SK-N-SH treated with all-trans-retinoic acid at 6 μM for 48 hours (cell line): ENCODE data around the gene PROC.

Experiments
- ATAC-seq: fragments of 200-7000 bp; cut with Tn5 transposase; 3 replicates; pipeline ENCODE4 v1.9.1; 2020; ENCODE audit warnings: mild to moderate bottlenecking, moderate library complexity
- ARNTL ChIP-seq: fragments of 450-650 bp; formaldehyde crosslinking; IDR thresholded peaks from 2 replicates; pipeline ENCODE4 v1.5.0; 2020; ENCODE audit warnings: low read depth, mild to moderate bottlenecking, moderate library complexity, borderline replicate concordance
- BACH2 ChIP-seq: fragments of 250-450 bp; sonication (Bioruptor Pico); IDR thresholded peaks from 2 replicates; pipeline ENCODE4 v1.9.0; 2021; ENCODE audit warnings: mild to moderate bottlenecking, borderline replicate concordance
- CREB5 ChIP-seq: fragments of 250-450 bp; sonication (Bioruptor Pico); IDR thresholded peaks from 2 replicates; pipeline ENCODE4 v1.5.1; 2020; ENCODE audit warnings: low read depth, mild to moderate bottlenecking, moderate library complexity
- CSRNP3 ChIP-seq: fragments of 250-450 bp; sonication (Bioruptor Pico); IDR thresholded peaks from 2 replicates; pipeline ENCODE4 v1.5.1; 2021; ENCODE audit warnings: mild to moderate bottlenecking, moderate library complexity
- ESRRG ChIP-seq: fragments of 250-450 bp; sonication (Bioruptor Pico); IDR thresholded peaks from 2 replicates; pipeline ENCODE4 v1.6.1; 2021; ENCODE audit warnings: mild to moderate bottlenecking
- GLIS3 ChIP-seq: fragments of 250-450 bp; sonication (Bioruptor Pico); IDR thresholded peaks from 2 replicates; pipeline ENCODE4 v1.5.0; 2020; ENCODE audit warnings: mild to moderate bottlenecking, moderate library complexity
- ISL1 ChIP-seq: fragments of 250-450 bp; sonication (Bioruptor Pico); IDR thresholded peaks from 2 replicates; pipeline ENCODE4 v2.1.2; 2022; ENCODE audit warnings: mild to moderate bottlenecking, moderate library complexity
- OSR1 ChIP-seq: fragments of 250-450 bp; sonication (Bioruptor Pico); IDR thresholded peaks from 2 replicates; pipeline ENCODE4 v1.8.0; 2022; ENCODE audit warnings: moderate library complexity, mild to moderate bottlenecking, inconsistent platforms
- POU6F1 ChIP-seq: fragments of 250-450 bp; sonication (Bioruptor Pico); IDR thresholded peaks from 2 replicates; pipeline ENCODE4 v1.8.0; 2021; ENCODE audit warnings: low read depth, mild to moderate bottlenecking, moderate library complexity, borderline replicate concordance
- PPARA ChIP-seq: fragments of 250-450 bp; sonication (Bioruptor Pico); IDR thresholded peaks from 2 replicates; pipeline ENCODE4 v1.5.0; 2020; ENCODE audit warnings: mild to moderate bottlenecking, borderline replicate concordance
- RARB ChIP-seq: fragments of 250-450 bp; sonication (Bioruptor Pico); IDR thresholded peaks from 2 replicates; pipeline ENCODE4 v1.8.0; 2021; ENCODE audit warnings: mild to moderate bottlenecking, moderate library complexity
- SNAI2 ChIP-seq: fragments of 250-450 bp; sonication (Bioruptor Pico); IDR thresholded peaks from 2 replicates; pipeline ENCODE4 v1.5.0; 2020; ENCODE audit warnings: mild to moderate bottlenecking, moderate library complexity
- TCF4 ChIP-seq: fragments of 250-450 bp; sonication (Bioruptor Pico); IDR thresholded peaks from 2 replicates; pipeline ENCODE4 v1.8.0; 2021; ENCODE audit warnings: mild to moderate bottlenecking, moderate library complexity, borderline replicate concordance
- TOX ChIP-seq: fragments of 250-450 bp; sonication (Bioruptor Pico); IDR thresholded peaks from 2 replicates; pipeline ENCODE4 v1.8.0; 2021; ENCODE audit warnings: mild to moderate bottlenecking, moderate library complexity, borderline replicate concordance
- TSHZ2 ChIP-seq: fragments of 250-450 bp; sonication (Bioruptor Pico); IDR thresholded peaks from 2 replicates; pipeline ENCODE4 v1.5.0; 2020; ENCODE audit warnings: mild to moderate bottlenecking, moderate library complexity
- ZC3H10 ChIP-seq: fragments of 250-450 bp; sonication (Bioruptor Pico); IDR thresholded peaks from 2 replicates; pipeline ENCODE4 v1.5.1; 2021; ENCODE audit warnings: mild to moderate bottlenecking, moderate library complexity
- ZFP3 ChIP-seq: fragments of 250-450 bp; sonication (Bioruptor Pico); IDR thresholded peaks from 2 replicates; pipeline ENCODE4 v1.5.0; 2020; ENCODE audit warnings: mild to moderate bottlenecking, moderate library complexity
- ZFP30 ChIP-seq: fragments of 450-650 bp; formaldehyde crosslinking; IDR thresholded peaks from 2 replicates; pipeline ENCODE4 v1.5.0; 2022; ENCODE audit warnings: mild to moderate bottlenecking, moderate library complexity
- ZNF565 ChIP-seq: fragments of 450-650 bp; formaldehyde crosslinking; conservative IDR thresholded peaks from 2 replicates; pipeline ENCODE4 v1.5.0; 2020; ENCODE audit warnings: low read depth, mild to moderate bottlenecking, moderate library complexity
- ZNF70 ChIP-seq: fragments of 450-650 bp; formaldehyde crosslinking; IDR thresholded peaks from 2 replicates; pipeline ENCODE4 v1.5.0; 2020; ENCODE audit warnings: mild to moderate bottlenecking, moderate library complexity
- ZNF8 ChIP-seq: fragments of 450-650 bp; formaldehyde crosslinking; IDR thresholded peaks from 2 replicates; pipeline ENCODE4 v1.5.0; 2020; ENCODE audit warnings: mild to moderate bottlenecking, moderate library complexity

PROC gene

GRCh38 chr2:127425540-127426490, 7.6 kb downstream of the PROC start:
- no peak for ATAC-seq
- TF ChIP-seq BACH2 (no peak), RARB (CRISPR knock-in tag) (no peak), ZNF8 (CRISPR knock-in tag) (no peak), ZFP3 (no peak), GLIS3 (CRISPR knock-in tag) (no peak), ZFP30 (CRISPR knock-in tag) (no peak), ARNTL (CRISPR knock-in tag) (no peak), POU6F1 (no peak), CSRNP3 (no peak), PPARA (CRISPR knock-in tag) (no peak), ZNF70 (CRISPR knock-in tag) (no peak), ZC3H10 (CRISPR knock-in tag) (no peak), SNAI2 (CRISPR knock-in tag) (no peak), TOX (CRISPR knock-in tag) (no peak), ISL1 (CRISPR knock-in tag) (no peak), ESRRG (CRISPR knock-in tag) (no peak), ZNF565 (CRISPR knock-in tag) (no peak)

- ATAC-seq: no peak
- TF ChIP-seq OSR1 (no peak), TOX (CRISPR knock-in tag) (no peak), TCF4 (CRISPR knock-in tag) (no peak), CREB5 (CRISPR knock-in tag) (no peak), PPARA (CRISPR knock-in tag) (no peak), POU6F1 (no peak), ZNF8 (CRISPR knock-in tag) (no peak), RARB (CRISPR knock-in tag) (no peak), SNAI2 (CRISPR knock-in tag) (no peak)
Measured at GRCh38 chr2:127426501-127427354, 8.5 kb downstream of the PROC start.

GRCh38 chr2:127427376-127428056, 9.3 kb downstream of the PROC start:
- no peak for ATAC-seq
- TF ChIP-seq GLIS3 (CRISPR knock-in tag) (no peak), ZFP3 (no peak), ZNF565 (CRISPR knock-in tag) (no peak), TSHZ2 (CRISPR knock-in tag) (no peak), ZNF8 (CRISPR knock-in tag) (no peak), CREB5 (CRISPR knock-in tag) (no peak), OSR1 (no peak), ARNTL (CRISPR knock-in tag) (no peak), ISL1 (CRISPR knock-in tag) (no peak), POU6F1 (no peak), BACH2 (no peak), RARB (CRISPR knock-in tag) (no peak), ZFP30 (CRISPR knock-in tag) (no peak), ZNF70 (CRISPR knock-in tag) (no peak), PPARA (CRISPR knock-in tag) (no peak)
